ENCODE results near the gene PNMA8A.

PNMA8A gene

DNA sequence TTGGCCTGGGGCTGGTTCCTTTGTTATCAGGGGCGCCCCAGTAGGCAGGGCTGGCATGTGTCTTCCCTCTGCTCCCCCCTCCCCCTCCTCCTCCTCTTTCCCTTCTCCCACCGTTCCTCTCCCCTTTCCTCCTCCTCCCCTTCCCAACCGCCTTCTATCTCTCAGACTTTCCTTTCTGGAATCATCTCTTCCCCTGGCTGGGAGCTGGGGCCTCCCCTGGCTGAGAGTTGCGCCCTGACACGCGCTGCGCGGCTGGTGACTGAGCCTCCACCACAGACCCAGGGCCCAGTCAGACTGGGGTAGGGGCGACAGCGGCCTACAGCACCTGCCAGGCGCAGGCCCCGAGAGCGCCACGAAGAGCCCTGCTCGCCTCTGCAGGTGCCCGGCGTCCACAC is 21.5 kb upstream of the PNMA8A start:
- DNase-seq (ENCODE audit: low read depth in 2 of 2), result no peak

DNA sequence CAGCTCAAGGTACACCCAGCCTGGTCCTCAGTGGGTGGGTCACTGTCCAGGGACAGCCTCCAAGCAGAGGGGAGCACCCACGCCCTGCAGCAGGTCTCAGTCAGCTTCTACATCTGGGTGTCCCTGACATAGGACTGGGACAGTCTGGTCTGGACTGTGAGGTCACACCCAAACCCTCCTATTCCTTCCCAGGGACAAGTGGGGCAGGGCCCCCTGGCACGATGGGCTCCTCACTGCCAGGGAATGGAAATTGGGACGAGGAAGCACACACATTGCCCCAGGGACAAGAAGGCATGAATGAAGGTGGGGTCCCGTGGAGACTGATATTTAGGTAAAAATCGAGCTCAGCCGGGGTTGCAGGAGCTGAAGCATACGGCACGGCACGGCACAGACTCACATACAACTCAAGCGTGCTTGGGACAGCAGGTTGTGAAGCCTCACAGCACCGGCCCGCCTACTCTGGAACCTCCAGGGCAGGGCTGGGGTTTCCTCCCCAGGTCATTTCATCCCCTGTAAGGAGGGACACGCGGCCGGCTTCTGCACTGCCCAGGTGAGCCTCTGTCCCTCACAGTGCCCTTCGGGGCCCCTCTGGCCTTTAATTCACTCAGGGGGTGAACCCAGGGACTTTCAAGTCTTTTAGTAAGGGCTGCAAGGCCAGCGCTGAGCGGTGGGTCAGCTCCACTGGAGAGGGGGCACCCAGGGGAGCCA is 20.8 kb upstream of the PNMA8A start:
- DNase-seq (ENCODE audit: low read depth in 2 of 2), result no peak

DNA sequence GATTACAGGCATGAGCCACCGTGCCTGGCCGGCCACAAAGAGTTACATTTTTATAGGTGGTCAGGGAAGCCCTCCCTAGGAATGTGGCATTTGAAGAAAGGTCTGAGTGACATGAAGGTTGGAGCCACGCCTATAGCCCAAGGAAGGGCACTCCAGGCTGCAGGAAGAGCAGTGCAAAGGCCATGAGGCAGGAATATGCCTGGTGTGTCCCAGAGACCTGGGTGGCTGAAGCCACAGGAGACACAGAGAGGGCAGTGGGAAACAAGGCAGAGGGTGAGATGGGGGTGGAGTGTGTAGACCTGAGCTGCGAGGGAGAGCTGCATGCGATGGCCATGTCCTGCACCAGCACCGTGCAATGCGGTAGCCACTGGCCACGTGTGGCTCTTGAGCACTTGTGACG is 19.4 kb upstream of the PNMA8A start:
- DNase-seq (ENCODE audit: low read depth in 2 of 2), result no peak

DNA sequence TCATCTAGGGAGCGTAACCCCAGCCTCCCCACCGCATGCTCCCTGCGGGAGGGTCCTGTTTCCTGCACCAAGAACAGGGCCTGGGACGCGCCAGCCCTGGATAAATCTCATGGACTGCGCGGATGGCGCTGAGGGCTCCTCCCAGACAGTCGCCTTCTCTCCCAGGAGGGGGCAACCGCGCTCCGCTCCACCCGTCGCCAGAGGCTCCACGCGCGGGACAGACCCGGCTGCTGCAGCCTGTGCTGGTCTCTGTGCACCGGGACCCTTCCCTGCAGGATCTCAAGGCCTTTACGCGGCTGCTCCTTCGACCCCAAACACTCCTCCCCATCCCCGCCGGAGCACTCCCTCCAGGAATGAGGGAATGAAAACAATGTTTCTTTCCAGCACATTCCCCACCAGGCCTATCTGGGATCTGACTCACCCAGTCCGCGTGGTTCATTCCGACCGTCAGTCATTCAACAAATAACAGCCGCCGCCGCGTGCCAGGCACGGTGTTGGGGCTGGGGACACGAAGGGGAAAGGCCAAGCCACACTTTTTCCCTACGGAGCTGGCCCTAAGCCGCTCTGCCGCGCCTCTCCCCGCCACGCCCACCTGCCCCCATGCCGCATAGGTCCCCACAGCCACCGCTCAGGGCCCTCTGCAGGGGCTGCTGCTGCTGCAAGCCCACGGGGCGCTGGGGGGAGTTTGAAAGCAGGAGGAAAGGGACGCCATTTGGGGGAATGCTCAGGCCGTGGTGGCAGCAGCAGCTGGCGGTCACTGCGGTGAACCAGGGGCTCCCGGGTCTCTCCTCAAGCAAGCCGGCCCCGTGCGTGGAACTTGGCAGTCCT is 18.3 kb upstream of the PNMA8A start:
- peak in 1 of 2 experiments; percentile 49 for DNase-seq (ENCODE audit: low read depth in 2 of 2)

DNA sequence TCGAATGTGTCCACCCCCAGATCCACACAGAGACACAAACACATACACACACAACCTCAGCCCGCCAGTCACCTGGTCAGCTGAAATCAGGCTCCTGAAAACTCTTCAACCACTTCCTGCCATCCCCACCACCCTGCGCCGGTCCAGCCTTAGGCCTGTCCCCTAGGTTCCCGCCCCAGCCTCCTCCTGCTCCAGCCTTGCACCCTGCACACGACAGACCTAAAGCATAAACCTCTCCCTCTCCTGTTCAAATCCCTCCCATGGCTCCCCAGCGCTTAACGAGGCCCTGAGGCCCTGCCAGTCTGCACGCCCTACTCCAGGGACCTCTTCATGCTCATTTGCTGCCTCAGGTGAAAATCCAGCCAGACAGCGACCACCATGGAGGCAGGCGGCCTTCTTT is 17.2 kb upstream of the PNMA8A start:
- no peak for DNase-seq (ENCODE audit: low read depth in 2 of 2)

DNA sequence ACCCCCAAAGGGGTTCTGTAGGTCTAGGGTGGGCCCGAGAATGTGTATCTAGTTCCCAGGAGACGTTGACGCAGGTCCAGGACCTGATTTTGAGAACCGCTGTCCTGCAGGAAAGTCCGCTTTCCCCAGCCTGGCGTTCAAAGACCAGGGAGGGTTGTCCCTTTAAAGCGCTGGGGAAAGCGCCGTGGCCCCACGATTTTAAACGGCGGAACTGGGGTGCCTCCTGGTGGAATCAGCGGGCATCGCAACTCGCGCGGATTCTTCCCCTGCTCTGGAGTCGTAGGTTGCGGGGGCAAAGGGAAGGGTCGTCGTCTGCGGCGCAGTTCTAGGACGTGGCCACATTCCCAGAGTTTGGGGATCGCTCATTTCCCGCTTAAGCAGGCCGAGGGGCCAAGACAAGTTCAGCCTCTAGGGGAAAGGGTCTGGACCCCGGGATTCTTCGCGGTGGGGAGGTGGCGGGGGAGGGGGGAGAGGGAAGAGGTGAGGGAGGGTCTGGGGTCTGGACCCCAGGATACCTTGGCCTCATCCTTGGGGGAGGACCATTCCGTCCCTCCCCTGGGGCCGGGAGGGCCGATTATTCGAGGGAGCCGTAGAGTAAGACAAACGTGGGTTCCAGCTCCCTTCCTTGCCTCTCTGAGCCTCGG is 16.6 kb upstream of the PNMA8A start:
- peak in 1 of 2 experiments; percentile 28 for DNase-seq (ENCODE audit: low read depth in 2 of 2)

DNA sequence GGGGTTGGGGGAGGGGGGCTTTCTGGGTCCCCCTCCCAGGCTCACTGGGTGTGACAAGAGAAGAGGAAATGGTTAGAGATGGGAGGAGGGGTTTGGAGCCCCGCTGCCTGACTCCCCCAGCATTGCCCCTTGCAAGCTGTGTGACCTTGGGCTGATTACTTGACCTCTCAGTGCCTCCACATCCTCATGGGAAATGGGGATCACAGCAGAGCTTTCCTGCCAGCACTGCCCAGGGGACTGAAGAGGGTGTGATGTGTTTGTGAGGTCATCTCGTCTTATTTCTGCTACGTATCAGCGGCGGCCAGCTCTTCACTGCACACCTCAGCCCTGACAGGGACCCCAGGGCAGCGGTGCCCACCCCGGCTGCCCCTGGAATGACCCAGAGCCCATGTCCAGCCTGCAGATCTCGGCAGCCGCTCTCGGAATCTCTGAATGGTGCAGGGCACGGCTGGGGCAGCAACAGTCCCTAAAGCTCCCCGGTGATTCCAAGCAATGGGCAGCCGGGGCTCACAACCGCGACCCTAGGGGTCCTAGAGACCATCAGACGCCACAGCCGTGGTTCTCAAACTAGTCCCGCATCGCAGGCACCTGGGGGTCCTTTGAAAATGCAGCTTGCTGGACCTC is 15.9 kb upstream of the PNMA8A start:
- DNase-seq (ENCODE audit: low read depth in 2 of 2), result no peak

DNA sequence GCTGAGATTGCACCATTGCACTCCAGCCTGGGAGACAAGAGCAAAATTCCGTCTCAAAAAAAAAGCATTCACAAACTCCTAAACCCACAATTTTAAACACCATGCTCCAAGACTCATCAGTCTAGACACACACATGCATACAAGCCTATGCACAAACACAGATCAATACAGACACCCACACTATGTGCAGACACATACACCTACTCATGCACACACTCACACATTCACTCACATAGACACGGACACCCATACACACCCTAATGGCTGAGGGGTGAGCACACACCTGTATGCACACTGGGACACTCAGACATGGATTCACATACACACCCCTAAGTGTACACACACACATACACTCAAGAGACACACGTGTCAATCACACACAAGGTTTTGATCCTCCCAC is 15.0 kb upstream of the PNMA8A start:
- no peak for DNase-seq (ENCODE audit: low read depth in 2 of 2)

DNA sequence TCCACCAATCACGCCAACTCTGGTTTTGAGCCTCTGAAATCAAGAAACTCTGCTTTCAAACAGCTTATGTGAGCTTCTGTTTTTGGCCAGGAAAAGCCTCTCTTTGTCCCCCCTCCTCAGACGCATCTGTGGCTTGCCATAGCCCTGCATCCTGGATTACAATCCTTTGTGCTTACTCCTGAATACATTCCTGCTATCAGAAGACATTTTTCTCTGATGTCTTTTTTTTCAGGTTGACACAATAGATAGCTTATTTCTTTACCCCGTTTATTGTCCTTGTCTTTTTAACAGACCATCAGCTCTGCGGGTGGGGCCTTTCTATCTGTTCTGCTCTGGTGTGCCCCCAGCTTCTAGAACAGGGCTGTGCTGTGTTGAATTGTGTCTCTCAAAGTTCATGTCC is 13.3 kb upstream of the PNMA8A start:
- DNase-seq (ENCODE audit: low read depth in 2 of 2), result no peak

DNA sequence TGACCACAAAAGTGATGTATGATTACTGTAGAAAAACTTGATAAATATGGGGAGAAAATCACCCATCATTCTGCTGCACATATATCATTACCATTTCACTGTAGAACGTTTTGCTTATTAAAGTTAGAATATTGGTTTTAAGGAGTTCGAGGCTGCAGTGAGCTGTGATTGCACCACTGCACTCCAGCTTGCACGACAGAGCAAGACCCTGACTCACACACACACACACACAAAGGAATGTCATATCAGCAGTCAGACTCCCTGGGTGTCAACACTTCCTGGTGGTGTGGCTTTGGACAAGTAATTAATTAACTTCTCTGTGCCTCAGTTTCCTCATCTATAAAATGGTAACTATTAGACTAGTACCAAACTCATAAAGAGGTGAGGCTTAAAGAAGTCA is 11.3 kb upstream of the PNMA8A start:
- DNase-seq (ENCODE audit: low read depth in 2 of 2), result no peak

DNA sequence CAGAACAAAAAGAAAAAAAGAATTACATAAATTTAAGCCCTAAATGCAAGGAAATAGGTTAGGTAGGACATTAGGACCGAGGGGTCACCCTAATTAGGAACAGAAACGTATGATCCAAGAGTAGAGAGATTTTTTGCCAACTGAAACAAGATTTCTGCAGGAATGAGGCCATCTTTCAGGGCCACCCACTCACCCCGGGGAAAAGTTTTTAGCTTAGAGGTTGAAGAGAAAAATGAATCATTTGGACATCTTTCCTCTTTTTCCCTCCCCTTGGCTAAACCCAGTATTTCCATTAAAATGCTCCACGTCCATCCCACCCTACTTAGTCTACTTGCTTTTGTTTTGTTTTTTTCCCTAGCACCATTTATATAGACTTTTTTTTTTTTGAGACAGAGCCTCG is 10.6 kb upstream of the PNMA8A start:
- no peak for DNase-seq (ENCODE audit: low read depth in 2 of 2)

DNA sequence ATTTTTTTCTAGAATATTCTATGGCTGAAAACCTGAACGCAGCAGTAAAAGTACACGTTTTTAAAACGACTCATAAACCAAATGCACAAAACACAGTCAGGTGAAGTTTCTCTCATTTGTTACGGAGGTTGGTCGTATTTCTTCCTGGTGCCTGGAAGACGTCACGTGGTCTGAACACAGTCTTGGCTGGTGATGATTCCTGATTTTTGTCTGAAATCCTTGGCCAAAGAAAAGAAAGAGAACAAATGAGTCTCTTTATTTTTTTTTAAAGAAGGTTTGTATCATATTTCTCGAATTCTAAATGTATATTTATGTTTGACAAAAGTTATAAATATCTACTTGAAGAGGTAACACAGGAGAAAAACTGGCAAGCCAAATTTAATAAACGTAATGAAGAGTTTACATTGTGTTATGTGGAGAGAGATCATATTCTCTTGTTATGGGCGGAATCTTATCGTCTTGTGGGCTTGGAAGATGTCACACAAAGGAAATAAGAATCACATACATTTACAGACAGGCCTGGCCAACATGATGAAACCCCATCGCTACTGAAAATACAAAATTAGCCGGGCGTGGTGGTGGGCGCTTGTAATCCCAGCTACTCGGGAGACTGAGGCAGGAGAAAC is 10.0 kb upstream of the PNMA8A start:
- DNase-seq (ENCODE audit: low read depth in 2 of 2), result no peak

DNA sequence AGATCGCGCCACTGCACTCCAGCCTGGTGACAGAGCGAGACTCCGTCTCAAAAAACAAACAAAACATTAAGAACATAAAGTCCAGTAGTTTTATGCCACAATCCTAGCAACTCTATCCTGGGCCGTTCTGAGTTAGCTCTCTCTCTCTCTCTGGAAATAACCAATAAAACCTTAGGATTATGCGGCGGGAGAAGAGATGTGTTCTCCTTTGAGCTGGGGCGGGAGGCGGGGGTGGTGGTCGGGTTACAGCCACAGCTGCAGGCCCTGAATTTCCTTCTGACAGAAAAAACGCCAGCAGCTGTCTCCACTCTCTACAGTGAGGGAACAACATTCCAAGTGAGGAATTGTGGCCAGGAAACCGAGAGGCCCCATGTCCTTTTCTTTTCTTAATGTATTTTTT is 9.1 kb upstream of the PNMA8A start:
- DNase-seq (ENCODE audit: low read depth in 2 of 2), result peak; percentile 64 to 73

DNA sequence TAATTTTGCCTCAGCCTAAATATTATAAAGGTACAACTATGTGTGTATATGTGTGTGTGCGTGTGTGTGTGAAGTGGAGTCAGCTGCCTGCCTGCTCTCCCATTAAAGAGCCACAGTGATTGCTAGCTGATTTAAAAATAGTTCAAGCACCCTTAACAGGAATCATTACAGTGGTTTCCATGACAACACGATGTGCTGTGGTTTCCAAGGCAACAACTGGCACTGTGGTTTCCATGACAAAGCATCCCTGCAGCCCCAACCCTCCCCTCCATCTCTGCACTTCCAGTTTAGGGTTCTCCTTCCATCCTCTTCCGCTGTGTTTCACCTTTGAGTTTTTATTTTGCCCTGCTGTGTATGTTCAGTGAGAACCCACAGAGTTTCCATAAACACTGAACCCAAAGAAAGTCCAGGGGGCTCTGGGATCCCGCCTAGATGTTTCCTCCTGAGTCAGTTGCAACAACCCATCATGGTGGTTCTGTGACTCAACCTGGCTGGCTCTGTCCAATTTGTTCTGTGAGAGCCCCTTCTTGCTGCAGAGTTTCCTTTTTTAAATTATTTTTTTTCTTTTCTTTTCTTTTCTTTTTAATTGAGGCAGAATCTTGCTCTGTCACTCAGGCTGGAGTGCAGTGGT is 7.1 kb upstream of the PNMA8A start:
- peak in 1 of 2 experiments; percentile 47 for DNase-seq (ENCODE audit: low read depth in 2 of 2)

DNA sequence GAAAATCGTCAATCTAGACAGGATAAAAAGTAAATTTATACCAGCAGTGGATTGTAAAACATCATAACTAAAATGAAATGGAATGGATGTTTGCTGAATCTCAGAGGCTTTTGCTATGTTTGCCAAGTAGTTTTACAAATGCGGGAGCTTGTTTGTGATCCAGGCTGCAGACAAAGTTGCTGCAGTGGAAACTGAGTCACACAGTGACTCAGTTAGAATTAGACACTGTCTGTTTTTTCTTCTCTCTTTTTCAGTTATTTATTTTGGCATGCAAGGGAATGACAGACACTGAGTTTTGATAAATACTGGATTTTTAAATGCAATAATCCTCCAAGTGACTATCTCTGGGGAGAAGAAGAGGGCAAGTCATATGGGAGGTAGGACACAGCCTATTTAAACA is 4.6 kb upstream of the PNMA8A start:
- no peak for DNase-seq (ENCODE audit: low read depth in 2 of 2)

DNA sequence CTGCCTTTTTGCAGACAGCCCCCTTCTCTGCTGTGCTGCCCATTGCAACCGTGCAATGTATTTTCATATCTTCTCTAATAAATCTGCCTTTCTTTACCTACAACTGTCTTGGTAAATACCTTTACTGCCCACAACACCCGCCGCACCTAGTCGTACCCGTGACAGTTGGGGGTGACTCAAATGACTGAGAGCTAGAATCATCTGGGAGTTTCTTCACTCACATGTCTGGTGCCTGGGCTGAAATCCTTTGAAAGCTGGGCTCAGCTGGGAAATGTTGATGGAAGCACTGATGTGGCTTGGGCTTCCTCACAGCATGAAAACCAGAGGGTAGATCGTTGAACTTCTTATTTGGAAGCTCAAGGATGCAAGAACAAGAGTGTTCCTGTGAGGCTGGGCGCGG is 2.8 kb upstream of the PNMA8A start:
- no peak for DNase-seq (ENCODE audit: low read depth in 2 of 2)

DNA sequence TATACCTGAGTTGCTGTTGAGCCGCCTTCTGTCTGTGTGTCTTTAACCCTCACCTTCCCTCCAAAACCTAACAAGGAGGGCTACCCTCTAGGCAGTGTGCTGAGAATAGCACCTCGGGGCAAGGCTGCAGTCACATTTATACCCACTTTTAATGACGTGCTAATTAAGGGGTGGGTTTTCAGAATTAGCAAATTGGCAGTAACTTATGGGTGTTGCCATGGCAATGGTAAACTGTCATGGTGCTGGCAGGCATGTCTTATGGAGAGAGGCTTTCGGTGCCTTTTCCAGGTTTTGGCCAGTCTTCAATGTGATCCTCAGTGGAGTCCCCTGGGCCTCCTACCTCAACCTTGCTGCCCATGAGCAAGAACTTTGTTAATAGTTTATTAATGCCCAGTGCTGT is 1.2 kb upstream of the PNMA8A start:
- no peak for DNase-seq (ENCODE audit: low read depth in 2 of 2)

DNA sequence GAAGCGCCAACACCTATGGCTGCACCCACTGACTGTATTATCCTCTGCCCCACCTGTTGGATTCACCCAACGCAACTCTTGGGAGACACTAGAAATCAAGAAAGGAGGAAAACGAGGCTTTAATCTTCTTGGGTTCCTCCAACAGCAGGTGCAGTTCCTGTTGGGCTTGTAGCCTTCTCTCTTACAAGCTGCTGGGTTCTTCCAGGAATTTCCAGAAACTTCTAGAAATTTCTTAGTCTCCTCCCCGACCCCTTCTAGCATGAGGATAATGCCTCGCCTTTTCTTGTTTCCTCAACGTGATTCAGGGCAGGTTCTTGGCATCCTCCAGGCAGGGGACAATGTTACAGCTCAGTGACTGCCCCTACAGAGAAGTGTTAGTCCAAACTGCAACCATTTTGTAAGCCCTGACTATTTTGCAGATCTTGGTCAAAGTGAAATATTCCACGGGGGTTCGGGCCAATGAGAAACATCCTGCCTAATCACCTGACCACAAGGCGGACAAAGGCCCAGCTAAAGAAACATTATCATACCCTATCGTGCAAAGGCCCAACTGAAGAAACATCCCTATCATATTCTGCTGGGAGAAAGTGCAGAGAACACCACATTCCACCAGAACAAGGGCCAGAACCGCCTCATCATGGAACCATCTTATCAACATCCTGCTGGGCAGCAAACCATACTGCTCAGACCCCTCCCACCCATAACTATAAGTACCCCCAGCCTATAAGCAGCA is 614 bp upstream of the PNMA8A start:
- DNase-seq (ENCODE audit: low read depth in 2 of 2), result no peak

DNA sequence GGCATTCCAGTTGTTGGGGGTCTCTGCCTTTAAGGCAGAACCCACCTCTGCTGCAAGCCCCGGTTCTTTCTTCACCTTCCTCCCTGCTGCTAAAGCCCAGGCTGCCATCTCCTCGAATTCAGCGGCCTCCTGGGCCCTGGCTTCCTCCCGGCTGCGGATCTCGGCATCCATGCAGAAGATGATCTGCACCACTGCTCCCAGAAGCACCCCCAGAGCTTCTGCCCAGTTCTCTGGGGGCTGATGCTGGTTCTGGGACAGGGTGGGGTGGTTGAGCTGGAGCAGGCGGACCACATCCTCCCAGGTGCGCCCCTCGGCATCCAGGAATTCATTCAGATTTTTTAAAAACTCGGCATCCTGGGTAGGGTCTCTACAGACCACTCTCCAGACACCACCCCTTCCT is 987 bp downstream of the PNMA8A start:
- DNase-seq (ENCODE audit: low read depth in 2 of 2), result no peak

DNA sequence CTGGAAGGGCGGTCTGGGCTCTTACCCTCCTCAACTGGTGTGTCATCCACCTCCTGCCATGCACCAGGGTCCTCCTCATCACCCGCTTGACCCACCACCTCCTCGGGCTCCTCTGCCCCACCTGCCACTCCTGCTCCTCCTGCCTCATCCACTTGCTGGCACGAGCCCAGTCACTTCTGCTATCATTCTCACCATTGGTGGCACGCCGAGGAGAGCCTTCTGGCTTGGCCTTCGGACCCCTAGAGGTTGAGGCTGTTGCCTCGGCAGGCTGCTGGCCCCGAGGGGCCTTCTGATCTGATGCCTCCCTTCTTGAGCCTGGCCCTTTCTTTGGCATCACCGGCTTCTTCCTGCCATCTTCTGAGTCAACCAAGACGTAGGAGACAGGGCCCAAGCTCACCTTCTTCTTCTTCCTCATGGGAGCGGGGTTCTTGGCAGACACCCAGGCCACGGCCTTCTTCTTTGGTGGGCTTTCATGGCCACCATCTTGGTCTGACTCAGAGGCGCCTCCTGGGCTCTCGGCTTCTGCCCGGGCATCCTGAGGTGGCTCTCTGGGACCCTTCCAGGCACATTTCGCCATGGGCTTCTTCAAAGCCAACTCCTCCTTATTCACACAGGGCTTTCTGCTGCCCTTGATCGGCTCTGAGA is 1.7 kb downstream of the PNMA8A start:
- no peak for DNase-seq (ENCODE audit: low read depth in 2 of 2)
